PC-3 (cell line): ENCODE measurements around the gene PTPN18.

ENCODE experiments used
- EZH2 ChIP-seq: fragments of 300-600 bp; sonication (generic); IDR thresholded peaks from one replicate; pipeline ENCODE4 v1.6.1; 2017; ENCODE audit warnings: antibody characterized with exemption, mild to moderate bottlenecking, low read length; ENCODE audit not compliant: unreplicated experiment
- TF ChIP-seq, protein P1 (sequence below): fragments of 300-600 bp; sonication (generic); conservative IDR thresholded peaks from 2 replicates; pipeline ENCODE4 v1.5.1; 2017; ENCODE audit warnings: antibody characterized with exemption, low read depth, mild to moderate bottlenecking, low read length

DNA sequence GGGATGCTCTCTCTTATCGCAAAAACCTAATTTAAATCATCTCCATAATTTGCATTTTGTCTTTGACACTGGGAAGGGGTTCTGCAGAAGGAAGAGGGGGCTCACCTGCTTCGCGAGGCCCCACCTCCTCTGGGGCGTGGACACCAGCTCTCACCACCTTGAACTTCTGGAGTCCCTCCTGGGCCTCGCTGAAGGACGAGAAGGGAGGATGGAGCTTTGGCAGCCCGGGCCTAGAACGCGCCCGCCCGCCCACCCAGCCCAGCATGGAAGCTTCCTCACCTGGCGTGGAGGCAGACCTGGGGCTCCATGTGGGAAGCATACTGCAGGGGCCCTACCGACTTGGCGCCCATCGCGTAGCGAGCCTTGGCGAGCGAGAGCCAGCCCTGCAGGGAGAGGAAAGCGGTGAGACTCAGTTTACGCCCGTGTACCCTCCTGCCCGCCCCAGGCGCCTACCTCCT, 14.3 kb upstream of the PTPN18 start:
- TF ChIP-seq, protein P1, sequence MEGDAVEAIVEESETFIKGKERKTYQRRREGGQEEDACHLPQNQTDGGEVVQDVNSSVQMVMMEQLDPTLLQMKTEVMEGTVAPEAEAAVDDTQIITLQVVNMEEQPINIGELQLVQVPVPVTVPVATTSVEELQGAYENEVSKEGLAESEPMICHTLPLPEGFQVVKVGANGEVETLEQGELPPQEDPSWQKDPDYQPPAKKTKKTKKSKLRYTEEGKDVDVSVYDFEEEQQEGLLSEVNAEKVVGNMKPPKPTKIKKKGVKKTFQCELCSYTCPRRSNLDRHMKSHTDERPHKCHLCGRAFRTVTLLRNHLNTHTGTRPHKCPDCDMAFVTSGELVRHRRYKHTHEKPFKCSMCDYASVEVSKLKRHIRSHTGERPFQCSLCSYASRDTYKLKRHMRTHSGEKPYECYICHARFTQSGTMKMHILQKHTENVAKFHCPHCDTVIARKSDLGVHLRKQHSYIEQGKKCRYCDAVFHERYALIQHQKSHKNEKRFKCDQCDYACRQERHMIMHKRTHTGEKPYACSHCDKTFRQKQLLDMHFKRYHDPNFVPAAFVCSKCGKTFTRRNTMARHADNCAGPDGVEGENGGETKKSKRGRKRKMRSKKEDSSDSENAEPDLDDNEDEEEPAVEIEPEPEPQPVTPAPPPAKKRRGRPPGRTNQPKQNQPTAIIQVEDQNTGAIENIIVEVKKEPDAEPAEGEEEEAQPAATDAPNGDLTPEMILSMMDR = no peak
- TF ChIP-seq EZH2 = no peak
